Astrocyte (in vitro differentiated cells and primary cell): ENCODE data around the gene DLGAP1. TPM values are rescaled to one million over a fixed set of nuclear protein-coding genes. Genes with fewer than 3 reads are reported as not detected.

Experiments
- DNase-seq: peaks from one replicate; pipeline ENCODE4 v3.0.0-alpha.2; 2010; ENCODE audit warnings: low read depth
- FAIRE-seq: peaks from 2 replicates; lab custom pipeline; 2011; peaks lifted over from hg19 to GRCh38; lab: Jason Lieb, UNC
- H2AFZ ChIP-seq: 2 replicates; pipeline ENCODE4 v1.6.0; 2012; ENCODE audit warnings: low read depth, low read length, inconsistent platforms
- H3K27ac ChIP-seq: 2 replicates; pipeline ENCODE4 v1.5.1; 2011; ENCODE audit warnings: low read depth, low read length, inconsistent platforms
- H3K27me3 ChIP-seq: 2 replicates; pipeline ENCODE4 v1.6.0; 2011; ENCODE audit warnings: low read length, inconsistent platforms; ENCODE audit not compliant: insufficient read depth
- H3K36me3 ChIP-seq: 2 replicates; pipeline ENCODE4 v1.5.1; 2011; ENCODE audit warnings: low read length, inconsistent platforms; ENCODE audit not compliant: insufficient read depth
- H3K4me1 ChIP-seq: 2 replicates; pipeline ENCODE4 v1.5.1; 2011; ENCODE audit warnings: low read length, inconsistent platforms; ENCODE audit not compliant: insufficient read depth
- H3K4me2 ChIP-seq: 2 replicates; pipeline ENCODE4 v1.6.0; 2012; ENCODE audit warnings: low read length, inconsistent platforms
- H3K4me3 ChIP-seq: 2 replicates; pipeline ENCODE4 v1.5.1; 2011; ENCODE audit warnings: low read depth, mild to moderate bottlenecking, low read length, inconsistent platforms; ENCODE audit not compliant: insufficient read depth
- H3K79me2 ChIP-seq: 2 replicates; pipeline ENCODE4 v1.6.0; 2012; ENCODE audit warnings: mild to moderate bottlenecking, low read length, inconsistent platforms; ENCODE audit not compliant: insufficient read depth
- H3K9ac ChIP-seq: 2 replicates; pipeline ENCODE4 v1.6.0; 2012; ENCODE audit warnings: mild to moderate bottlenecking, low read length, inconsistent platforms
- H3K9me3 ChIP-seq: 2 replicates; pipeline ENCODE4 v1.5.1; 2012; ENCODE audit warnings: low read depth, mild to moderate bottlenecking, low read length, inconsistent platforms; ENCODE audit not compliant: insufficient read depth
- H4K20me1 ChIP-seq: 2 replicates; pipeline ENCODE4 v1.6.0; 2012; ENCODE audit warnings: low read length, inconsistent platforms; ENCODE audit not compliant: insufficient read depth
- H3K27ac Mint-ChIP-seq: one replicate; pipeline ENCODE4 v1.8.0; 2021; ENCODE audit warnings: mild to moderate bottlenecking, mixed read lengths; ENCODE audit not compliant: unreplicated experiment
- H3K27me3 Mint-ChIP-seq: one replicate; pipeline ENCODE4 v1.8.0; 2021; ENCODE audit warnings: low read depth, mixed read lengths; ENCODE audit not compliant: unreplicated experiment
- H3K36me3 Mint-ChIP-seq: one replicate; pipeline ENCODE4 v1.8.0; 2021; ENCODE audit warnings: low read depth, mixed read lengths; ENCODE audit not compliant: unreplicated experiment
- H3K4me1 Mint-ChIP-seq: one replicate; pipeline ENCODE4 v1.8.0; 2021; ENCODE audit warnings: low read depth, mixed read lengths; ENCODE audit not compliant: unreplicated experiment
- H3K4me3 Mint-ChIP-seq: one replicate; pipeline ENCODE4 v1.8.0; 2021; ENCODE audit warnings: mild to moderate bottlenecking, moderate library complexity, mixed read lengths; ENCODE audit not compliant: unreplicated experiment
- H3K9me3 Mint-ChIP-seq: one replicate; pipeline ENCODE4 v1.8.0; 2021; ENCODE audit warnings: mild to moderate bottlenecking, mixed read lengths; ENCODE audit not compliant: unreplicated experiment
- EZH2 ChIP-seq: IDR thresholded peaks from 2 replicates; pipeline ENCODE4 v1.6.1; 2012; ENCODE audit warnings: mild to moderate bottlenecking, low read length, inconsistent platforms; ENCODE audit not compliant: insufficient read depth
- microRNA-seq: library from miRNA; unstranded; fragments of <30 nt; microRNA quantifications from one replicate; pipeline ENCODE4 v1.2.0, GENCODE V29; 2020
- total RNA-seq: library from RNA; stranded (reverse); gene quantifications from 2 replicates; pipeline ENCODE4 v1.2.1, GENCODE V29; 2021
- TF ChIP-seq, protein P1 (sequence below): IDR thresholded peaks from 2 replicates; pipeline ENCODE4 v1.5.1; 2011; ENCODE audit warnings: low read depth, mild to moderate bottlenecking, inconsistent platforms, low read length, moderate library complexity; ENCODE audit not compliant: insufficient read depth

The DLGAP1 gene
- total RNA-seq, 1 donor from 2014 or later: 2.3 TPM

DNA sequence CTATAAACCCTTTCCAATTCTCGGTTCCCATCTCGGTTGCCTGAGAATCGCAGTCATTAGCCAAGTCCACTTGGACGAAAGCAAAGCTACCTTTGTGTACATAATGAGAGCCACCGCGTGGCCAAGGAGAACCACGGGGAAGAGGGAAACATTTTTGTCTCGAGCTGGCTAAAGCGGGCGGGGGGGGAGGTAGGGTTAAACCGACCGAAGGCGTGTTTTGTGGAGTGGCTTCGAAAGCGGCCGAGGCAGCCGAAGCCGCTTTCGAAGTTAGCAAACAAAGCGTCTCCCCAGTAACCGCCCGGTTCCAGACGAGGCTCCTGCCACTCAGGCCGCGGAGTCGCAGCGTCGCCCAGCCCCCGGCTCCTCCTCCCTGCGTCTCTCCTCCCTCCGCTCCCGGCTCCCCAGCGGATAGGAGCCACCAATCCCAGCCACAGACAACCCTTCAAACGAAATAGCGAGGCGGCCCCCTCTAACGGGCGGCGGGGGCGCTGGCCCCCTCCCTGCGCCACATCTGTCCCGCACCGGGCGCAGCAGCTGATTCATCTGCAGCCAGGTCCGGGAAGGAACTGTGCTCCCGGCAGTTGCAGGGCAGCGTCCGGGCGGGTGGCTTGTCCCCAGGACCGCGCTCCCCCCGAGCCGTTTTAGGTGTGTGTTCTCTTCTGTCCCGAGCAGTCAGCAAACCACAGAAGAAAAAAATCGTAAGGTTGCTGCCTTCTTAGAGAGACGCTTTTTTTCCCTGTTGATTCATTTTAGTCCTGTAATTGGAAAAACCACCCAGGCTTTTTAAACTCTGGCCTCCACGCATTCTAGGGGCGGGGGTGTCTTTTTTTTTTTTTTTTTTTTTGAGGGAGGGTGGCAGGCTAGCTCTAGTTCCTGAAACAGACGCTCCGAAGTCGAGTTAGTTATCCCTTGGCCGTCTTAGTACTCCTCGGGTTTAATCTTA lies 1006.9 kb downstream of the DLGAP1 start:
- H2AFZ ChIP-seq: peak overlapping the region; percentile 59
- no peak for FAIRE-seq
- peak overlapping the region; percentile 100 for H3K27ac Mint-ChIP-seq

GRCh38 chr18:3447068-3447894 lies 1007.8 kb downstream of the DLGAP1 start:
- Mint-ChIP-seq H3K4me1 (peaks cover 14% of the 10 kb centered on the region), H3K36me3 (peaks cover 3% of the 10 kb centered on the region), H3K9me3 (no peaks in the 10 kb centered on the region), H3K4me3 (peak overlapping the region; percentile 94), H3K27me3 (no peaks in the 10 kb centered on the region), H3K27ac (peak overlapping the region; percentile 100)
- TF ChIP-seq, protein P1, sequence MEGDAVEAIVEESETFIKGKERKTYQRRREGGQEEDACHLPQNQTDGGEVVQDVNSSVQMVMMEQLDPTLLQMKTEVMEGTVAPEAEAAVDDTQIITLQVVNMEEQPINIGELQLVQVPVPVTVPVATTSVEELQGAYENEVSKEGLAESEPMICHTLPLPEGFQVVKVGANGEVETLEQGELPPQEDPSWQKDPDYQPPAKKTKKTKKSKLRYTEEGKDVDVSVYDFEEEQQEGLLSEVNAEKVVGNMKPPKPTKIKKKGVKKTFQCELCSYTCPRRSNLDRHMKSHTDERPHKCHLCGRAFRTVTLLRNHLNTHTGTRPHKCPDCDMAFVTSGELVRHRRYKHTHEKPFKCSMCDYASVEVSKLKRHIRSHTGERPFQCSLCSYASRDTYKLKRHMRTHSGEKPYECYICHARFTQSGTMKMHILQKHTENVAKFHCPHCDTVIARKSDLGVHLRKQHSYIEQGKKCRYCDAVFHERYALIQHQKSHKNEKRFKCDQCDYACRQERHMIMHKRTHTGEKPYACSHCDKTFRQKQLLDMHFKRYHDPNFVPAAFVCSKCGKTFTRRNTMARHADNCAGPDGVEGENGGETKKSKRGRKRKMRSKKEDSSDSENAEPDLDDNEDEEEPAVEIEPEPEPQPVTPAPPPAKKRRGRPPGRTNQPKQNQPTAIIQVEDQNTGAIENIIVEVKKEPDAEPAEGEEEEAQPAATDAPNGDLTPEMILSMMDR: no peak
- TF ChIP-seq EZH2: no peak
- H3K79me2 ChIP-seq: peaks cover 22% of the 10 kb centered on the region
- DNase-seq (peak; percentile 43), FAIRE-seq (no peak)
- H4K20me1 ChIP-seq: no peaks in the 10 kb centered on the region
- no peaks in the 10 kb centered on the region for H3K9me3 ChIP-seq
- H3K9ac ChIP-seq: peak overlapping the region; percentile 99
- peak overlapping the region; percentile 99 for H3K4me2 ChIP-seq
- peaks cover 14% of the 10 kb centered on the region for H3K4me1 ChIP-seq
- H3K27ac ChIP-seq: peak overlapping the region; percentile 99
- H3K27me3 ChIP-seq: no peaks in the 10 kb centered on the region
- H3K4me3 ChIP-seq: peak overlapping the region; percentile 85
- peak overlapping the region; percentile 59 for H2AFZ ChIP-seq
- no peaks in the 10 kb centered on the region for H3K36me3 ChIP-seq

More for the DNA sequence above, 1006.9 kb downstream of the DLGAP1 start:
- Histone ChIP-seq H3K4me1 (peaks cover 22% of the 10 kb centered on the region), H3K9me3 (no peaks in the 10 kb centered on the region), H3K9ac (peak overlapping the region; percentile 99), H3K4me3 (peak overlapping the region; percentile 85), H3K27me3 (no peaks in the 10 kb centered on the region), H3K36me3 (no peaks in the 10 kb centered on the region), H4K20me1 (no peaks in the 10 kb centered on the region), H3K27ac (peak overlapping the region; percentile 99), H3K79me2 (peaks cover 31% of the 10 kb centered on the region), H3K4me2 (peak overlapping the region; percentile 99)
- no peaks in the 10 kb centered on the region for H3K27me3 Mint-ChIP-seq
- peaks cover 15% of the 10 kb centered on the region for H3K4me1 Mint-ChIP-seq
- H3K4me3 Mint-ChIP-seq: peak overlapping the region; percentile 94
- DNase-seq: peak; percentile 93
- H3K36me3 Mint-ChIP-seq: peaks cover 9% of the 10 kb centered on the region
- H3K9me3 Mint-ChIP-seq: no peaks in the 10 kb centered on the region
- TF ChIP-seq, protein P1: no peak
- no peak for TF ChIP-seq EZH2

Small RNA genes lying within 50 kb of the gene (microRNA-seq; reads per million reads assigned to microRNA genes)
- gene MIR6718: 1.1 reads per million
